Mesenteric fat pad (tissue), 1 donor: ENCODE measurements around the gene PUDP. TPM values are rescaled to one million over a fixed set of nuclear protein-coding genes. Genes with fewer than 3 reads are reported as not detected.
"Not testable (repeated sequence)": the region's sequence is repeated elsewhere in the genome, so short reads cannot be mapped to it uniquely, and the experiment has no call there.

ENCODE experiments used
- DNase-seq: peaks from one replicate; pipeline ENCODE4 v3.0.0-alpha.2; 2020; ENCODE audit warnings: low spot score
- microRNA-seq: library from miRNA; unstranded; fragments of <30 nt; microRNA quantifications from one replicate; pipeline ENCODE4 v1.2.0, GENCODE V29; 2020; ENCODE audit warnings: borderline number of aligned reads
- total RNA-seq: library from RNA; stranded (reverse); fragmentation: NEBNext Ultra II Directional; extraction: Animal tissue kit (Norgen Biotek cat#: 25700); gene quantifications from one replicate; pipeline ENCODE4 v1.2.1, GENCODE V29; 2021
- donor health status: DM: yes; HTN: yes; CAD: no.

PUDP gene
- total RNA-seq, 1 donor from 2014 or later, result 15.5 TPM

GRCh38 chrX:7045238-7045955 is 102.6 kb downstream of the PUDP start:
- DNase-seq, result no peak

DNA sequence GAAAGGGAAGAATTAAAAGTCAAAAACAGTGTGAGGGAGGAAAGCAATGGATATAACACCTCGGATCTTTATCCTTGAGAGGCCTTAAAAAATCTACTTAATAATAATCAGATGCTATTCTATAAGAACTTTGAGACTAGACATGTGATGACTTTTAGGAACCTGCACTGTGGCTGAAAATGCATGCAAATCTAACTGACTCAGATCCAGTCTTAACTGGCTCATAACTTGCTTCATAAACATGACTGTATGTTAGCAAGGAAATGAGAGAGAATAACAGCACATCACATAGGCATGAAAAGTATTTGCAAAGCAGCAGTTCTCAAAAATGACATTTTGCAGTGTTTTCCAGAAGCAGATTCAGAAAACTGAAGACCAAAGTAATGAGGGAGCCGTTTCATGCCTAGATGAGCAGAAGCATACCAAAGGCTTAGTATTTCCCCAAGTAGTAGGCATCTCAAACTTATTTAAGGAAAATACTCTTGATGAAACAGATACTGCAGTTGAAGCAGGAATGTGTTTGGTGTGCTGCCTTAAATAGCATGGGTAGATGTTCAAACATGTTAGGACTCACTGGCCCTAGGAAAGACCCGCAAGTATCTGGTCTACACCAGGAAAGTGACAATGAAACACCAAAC is 104.0 kb downstream of the PUDP start:
- DNase-seq, result not testable (repeated sequence)

GRCh38 chrX:7028246-7028645 is 119.7 kb downstream of the PUDP start:
- DNase-seq, result no peak

GRCh38 chrX:7027071-7027470 is 120.9 kb downstream of the PUDP start:
- no peak for DNase-seq

DNA sequence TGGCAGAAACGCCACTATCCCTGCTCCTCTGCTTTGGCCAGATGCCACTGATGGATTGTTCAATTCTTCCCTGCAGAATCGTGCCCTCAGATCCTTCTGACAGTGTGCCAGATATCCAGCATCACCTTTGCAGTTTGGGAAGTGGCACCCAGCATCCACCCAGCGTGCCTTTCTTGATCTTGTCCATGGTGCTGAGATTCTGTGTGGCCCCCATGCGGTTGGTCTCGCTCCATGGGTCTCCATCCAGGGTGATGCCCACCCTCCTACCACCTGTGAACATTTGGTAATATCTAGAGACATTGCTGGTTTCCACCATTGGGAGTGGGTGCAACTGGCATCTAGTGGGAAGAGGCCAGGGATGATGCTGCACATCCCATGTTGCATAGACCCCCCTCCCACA is 121.6 kb downstream of the PUDP start:
- not testable (repeated sequence) for DNase-seq

- DNase-seq, result no peak
These were observed 122.5 kb downstream of the PUDP start for GRCh38 chrX:7025471-7025870.

- no peak for DNase-seq
These were observed 123.1 kb downstream of the PUDP start for GRCh38 chrX:7024850-7025249.

- DNase-seq, result not testable (repeated sequence)
These were observed 125.0 kb downstream of the PUDP start for GRCh38 chrX:7022996-7023395.

- DNase-seq, result no peak
These were observed 126.0 kb downstream of the PUDP start for GRCh38 chrX:7021991-7022390.

DNA sequence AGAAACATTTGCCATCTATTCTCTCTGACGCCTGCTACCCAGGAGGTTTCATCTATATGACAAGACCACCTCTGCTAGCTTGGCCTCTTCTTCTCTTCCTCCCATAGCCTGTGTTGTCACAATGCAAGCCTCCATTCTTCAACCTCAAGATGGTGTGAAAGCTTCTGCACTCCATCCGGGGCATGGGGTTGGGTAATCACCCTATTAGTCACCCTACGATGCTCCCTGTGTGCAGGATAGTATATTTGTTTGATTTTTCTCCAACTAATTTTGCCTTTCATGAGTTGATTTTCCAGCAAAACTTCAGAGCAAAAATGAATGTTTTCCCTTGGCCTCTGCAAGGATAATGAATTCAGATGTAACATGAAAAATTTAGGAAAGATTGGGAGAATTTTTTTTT is 128.4 kb downstream of the PUDP start:
- DNase-seq, result no peak

DNA sequence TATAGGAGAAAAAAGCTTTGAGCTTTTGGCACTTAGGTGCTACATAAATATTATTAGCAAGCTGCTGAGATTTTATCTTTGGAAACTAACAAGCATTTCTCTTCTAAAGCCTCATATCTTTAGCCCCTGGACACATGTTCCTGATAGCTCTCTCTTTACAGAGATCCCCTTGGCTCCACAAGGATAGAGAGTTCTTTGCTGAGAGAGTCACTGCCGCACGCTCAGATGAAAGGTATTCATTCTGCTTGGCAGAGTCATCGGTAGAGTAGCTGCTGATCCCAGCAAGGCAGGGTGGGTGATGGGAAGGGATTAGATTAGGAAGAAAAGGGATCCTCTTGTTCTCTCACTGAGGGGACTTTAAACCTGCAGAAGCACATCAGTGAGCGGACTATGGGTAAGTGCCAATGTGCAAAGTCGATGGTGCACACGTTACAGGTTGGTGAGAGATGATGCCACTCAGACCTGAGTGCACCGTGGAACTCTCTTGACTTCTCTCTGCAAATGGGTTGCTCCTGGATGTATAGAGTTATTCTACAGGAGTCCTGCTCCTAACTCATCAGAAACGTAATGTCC is 135.6 kb downstream of the PUDP start:
- not testable (repeated sequence) for DNase-seq

- not testable (repeated sequence) for DNase-seq
These were observed 137.1 kb downstream of the PUDP start for GRCh38 chrX:7010897-7011296.

GRCh38 chrX:7007328-7007727 is 140.6 kb downstream of the PUDP start:
- not testable (repeated sequence) for DNase-seq

Small RNAs within 50 kb of the gene (microRNA-seq; reads per million reads assigned to microRNA genes)
- 3.6 reads per million for gene MIR4767

Other genes with a start within 250 kb of the PUDP start
- 30.8 TPM for gene STS, start 441 bp downstream of the PUDP start, total RNA-seq